HEK293T (cell line): ENCODE measurements around the gene DDX39B.

Experiments
- ARNT ChIP-seq: fragments of 450-650 bp; IDR thresholded peaks from 2 replicates; pipeline ENCODE4 v1.6.1; 2017; ENCODE audit warnings: mild to moderate bottlenecking
- BHLHE40 ChIP-seq: fragments of 450-650 bp; IDR thresholded peaks from 2 replicates; pipeline ENCODE4 v1.6.1; 2016; ENCODE audit warnings: mild to moderate bottlenecking, moderate library complexity, borderline replicate concordance
- CTBP1 ChIP-seq: fragments of 450-650 bp; IDR thresholded peaks from 2 replicates; pipeline ENCODE4 v1.6.1; 2016; ENCODE audit warnings: borderline replicate concordance
- ELF4 ChIP-seq: fragments of 450-650 bp; IDR thresholded peaks from 2 replicates; pipeline ENCODE4 v1.6.1; 2017; ENCODE audit warnings: antibody characterized with exemption
- FOXM1 ChIP-seq: fragments of 450-650 bp; IDR thresholded peaks from 2 replicates; pipeline ENCODE4 v1.6.1; 2017; ENCODE audit warnings: mild to moderate bottlenecking, borderline replicate concordance
- LEF1 ChIP-seq: fragments of 450-650 bp; IDR thresholded peaks from 2 replicates; pipeline ENCODE4 v1.6.1; 2017; ENCODE audit warnings: mild to moderate bottlenecking, borderline replicate concordance
- NFRKB ChIP-seq: fragments of 450-650 bp; IDR thresholded peaks from 2 replicates; pipeline ENCODE4 v1.6.1; 2016; ENCODE audit warnings: mild to moderate bottlenecking, moderate library complexity
- SP1 ChIP-seq: fragments of 450-650 bp; IDR thresholded peaks from 2 replicates; pipeline ENCODE4 v1.6.1; 2017
- SUZ12 ChIP-seq: fragments of 450-650 bp; IDR thresholded peaks from 2 replicates; pipeline ENCODE4 v1.6.1; 2016; ENCODE audit warnings: mild to moderate bottlenecking
- TARDBP ChIP-seq: fragments of 450-650 bp; IDR thresholded peaks from 2 replicates; pipeline ENCODE4 v1.6.1; 2016

DNA sequence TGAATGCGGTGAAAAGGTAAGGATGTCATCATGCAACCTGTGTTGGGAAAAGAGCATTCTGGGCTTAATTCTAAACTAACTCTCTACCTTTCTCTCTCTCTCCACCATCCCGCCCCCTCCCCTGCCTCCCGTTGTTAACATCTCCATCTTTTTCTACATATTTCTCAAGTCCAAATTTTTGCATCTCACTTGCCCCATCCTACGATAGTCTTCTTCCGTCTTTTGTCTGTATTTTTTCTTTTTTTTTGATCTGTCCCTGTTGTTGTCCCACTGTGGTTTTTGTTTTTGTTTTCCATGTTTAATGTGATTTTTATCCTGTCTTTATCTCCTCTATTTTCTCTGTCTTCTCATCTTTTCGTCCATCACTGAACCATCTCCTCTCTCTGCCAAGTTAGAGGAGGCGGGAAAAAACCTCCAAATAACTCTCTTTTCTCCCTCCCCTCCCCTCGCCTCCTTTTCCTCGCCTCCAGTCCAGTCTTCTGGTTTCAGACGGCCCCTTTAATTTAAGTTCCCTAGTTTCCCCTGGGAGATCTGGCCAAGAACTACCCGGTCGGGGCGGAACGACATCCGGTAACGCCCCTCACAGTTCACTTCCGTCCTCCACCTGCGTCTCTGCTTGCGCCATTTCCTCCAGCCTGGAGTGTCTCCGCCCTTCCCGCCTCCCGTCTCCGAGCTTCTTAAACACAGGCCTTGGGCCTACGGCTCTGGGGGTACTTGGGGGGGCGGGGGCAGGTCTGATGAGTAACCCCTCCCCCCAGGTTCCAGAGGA lies 5.3 kb upstream of the DDX39B start, which contains the start of gene NFKBIL1:
- TF ChIP-seq SP1 (no peak), ELF4 (peak; percentile 55), TARDBP (no peak), ARNT (no peak), NFRKB (0 out of 2 replicates have a peak, but pooled peaks have one; percentile 15), BHLHE40 (no peak), CTBP1 (peak; percentile 79), FOXM1 (0 out of 2 replicates have a peak, but pooled peaks have one; percentile 56), LEF1 (no peak), SUZ12 (no peak)
